ENCODE results near the gene NDFIP1. TPM values are rescaled to one million over a fixed set of nuclear protein-coding genes. Genes with fewer than 3 reads are reported as not detected.

Gene NDFIP1
- total RNA-seq, 1 experiment from 2014 or later = 37.8 TPM

GRCh38 chr5:142118155-142118686 lies 9.6 kb downstream of the NDFIP1 start:
- ATAC-seq (no peak), DNase-seq (ENCODE audit: low read depth, low spot score) (no peak)
- Histone ChIP-seq H3K9ac (ENCODE audit: low read length) (no peak overlapping the region), H3K27me3 (ENCODE audit: insufficient read depth, low read length) (no peaks in the 10 kb centered on the region), H3K9me3 (ENCODE audit: control insufficient read depth in 1 of 2, insufficient read depth in 1 of 2, low read depth in 1 of 2, low read length in 2 of 2) (no peaks in the 10 kb centered on the region), H3K9me2 (ENCODE audit: insufficient read depth) (no peaks in the 10 kb centered on the region), H3K36me3 (ENCODE audit: control insufficient read depth in 1 of 2, insufficient read depth in 2 of 2, low read length in 2 of 2) (peaks cover 0 to 4% of the 10 kb centered on the region in 2 experiments; a peak in 1 of 4 replicates), H3K79me2 (ENCODE audit: insufficient read depth, low read length) (peaks cover 100% of the 10 kb centered on the region), H4K20me1 (ENCODE audit: insufficient read depth) (peaks cover 4% of the 10 kb centered on the region), H3K27ac (ENCODE audit: low read depth, low read length) (no peak overlapping the region), H2AFZ (ENCODE audit: low read depth, low read length, poor library complexity, severe bottlenecking) (no peak overlapping the region), H3K4me2 (ENCODE audit: low read length) (no peak overlapping the region), H3K4me1 (ENCODE audit: control insufficient read depth in 1 of 2, insufficient read depth in 2 of 2, low read length in 2 of 2) (0 out of 4 replicates have a peak, but pooled peaks cover 0 to 2% of the 10 kb centered on the region in 2 experiments), H3K4me3 (replicated peaks in 1 of 2; ENCODE audit: low read depth in 1 of 2, low read length in 2 of 2) (no peak overlapping the region)
- CTCF ChIA-PET = interaction anchor here (0.7 kb wide), 1 partner anchor 17 kb away, joined by 3 read pairs; no protein-coding TSS in a partner anchor
- RAD21 ChIA-PET (ENCODE audit: low non-redundant PET in 1 of 2, low total read pairs in 2 of 2, uncharacterized antibody in 2 of 2, unreplicated experiment in 2 of 2) = no interaction called here
- intact Hi-C loops (cut with micrococcal nuclease) = no loop called here
- BruUV-seq (replicated peaks) = no TSS peak
- TF ChIP-seq ZFX (IDR thresholded peaks at IDR 0.05) (no peak), CTCF (IDR thresholded peaks at IDR 0.05 in 2 of 3, conservative IDR thresholded peaks at IDR 0.05 in 1 of 3; ENCODE audit: borderline replicate concordance in 1 of 3, insufficient read depth in 1 of 3, low read depth in 2 of 3, low read length in 2 of 3) (no peak), RAD21 (IDR thresholded peaks at IDR 0.05; ENCODE audit: low read depth) (no peak), YY1 (IDR thresholded peaks at IDR 0.05; ENCODE audit: extremely low read depth, insufficient replicate concordance, low read depth, low read length) (no peak), CEBPB (IDR thresholded peaks at IDR 0.05; ENCODE audit: low read depth) (no peak), SP1 (IDR thresholded peaks at IDR 0.05; ENCODE audit: low read depth) (no peak), TCF7L2 (IDR thresholded peaks at IDR 0.05; ENCODE audit: borderline replicate concordance, extremely low read depth, insufficient read depth, insufficient read length) (no peak), SIN3A (IDR thresholded peaks at IDR 0.05; ENCODE audit: low read depth) (no peak), CBX3 (IDR thresholded peaks at IDR 0.05; ENCODE audit: low read depth) (no peak), EZH2 (IDR thresholded peaks at IDR 0.05) (no peak), MAX (IDR thresholded peaks at IDR 0.05) (no peak), ZBTB33 (IDR thresholded peaks at IDR 0.05; ENCODE audit: extremely low read depth, insufficient replicate concordance, low read length) (no peak), ATF3 (IDR thresholded peaks at IDR 0.05) (no peak), JUND (IDR thresholded peaks at IDR 0.05) (no peak), ELF1 (IDR thresholded peaks at IDR 0.05; ENCODE audit: borderline replicate concordance, low read depth) (no peak), FOSL1 (IDR thresholded peaks at IDR 0.05; ENCODE audit: low read depth) (no peak), POLR2A (IDR thresholded peaks at IDR 0.05; ENCODE audit: borderline replicate concordance, extremely low read depth, insufficient read depth, insufficient read length) (no peak), EZH2phosphoT487 (IDR thresholded peaks at IDR 0.05; ENCODE audit: borderline replicate concordance) (no peak), REST (IDR thresholded peaks at IDR 0.05; ENCODE audit: low read depth) (no peak), SRF (IDR thresholded peaks at IDR 0.05; ENCODE audit: low read depth) (no peak)
- POLR2A ChIA-PET = no interaction called here

All from HCT116 (cell line).